ENCODE results near the gene RNF217. TPM values are rescaled to one million over a fixed set of nuclear protein-coding genes. Genes with fewer than 3 reads are reported as not detected.

RNF217 gene
- total RNA-seq, 6 experiments from 2014 or later, result 10.9 to 19.4 (median 14.7) TPM

- Mint-ChIP-seq H3K4me3 (no peak overlapping the region), H3K27me3 (ENCODE audit: insufficient read depth) (no peaks in the 10 kb centered on the region), H3K9me3 (no peaks in the 10 kb centered on the region), H3K27ac (no peak overlapping the region), H3K4me1 (ENCODE audit: low read depth) (peaks cover 24% of the 10 kb centered on the region), H3K36me3 (ENCODE audit: low read depth) (peaks cover 8% of the 10 kb centered on the region; the same call in 1 of the 2 replicates)
- no peak for DNase-seq
- no peak for TF ChIP-seq CTCF (IDR thresholded peaks at IDR 0.05)
These were observed 57.0 kb downstream of the RNF217 start for GRCh38 chr6:125019281-125019680.

GRCh38 chr6:125019918-125020317, 57.7 kb downstream of the RNF217 start:
- H3K27ac Mint-ChIP-seq, result peak overlapping the region; percentile 42; the same call in 1 of the 2 replicates
- H3K9me3 Mint-ChIP-seq, result no peaks in the 10 kb centered on the region
- no peak overlapping the region for H3K4me3 Mint-ChIP-seq
- no peak for DNase-seq
- no peaks in the 10 kb centered on the region for H3K27me3 Mint-ChIP-seq (ENCODE audit: insufficient read depth)
- H3K4me1 Mint-ChIP-seq (ENCODE audit: low read depth), result peaks cover 17% of the 10 kb centered on the region
- peaks cover 8% of the 10 kb centered on the region; the same call in 1 of the 2 replicates for H3K36me3 Mint-ChIP-seq (ENCODE audit: low read depth)
- no peak for TF ChIP-seq CTCF (IDR thresholded peaks at IDR 0.05)

DNA sequence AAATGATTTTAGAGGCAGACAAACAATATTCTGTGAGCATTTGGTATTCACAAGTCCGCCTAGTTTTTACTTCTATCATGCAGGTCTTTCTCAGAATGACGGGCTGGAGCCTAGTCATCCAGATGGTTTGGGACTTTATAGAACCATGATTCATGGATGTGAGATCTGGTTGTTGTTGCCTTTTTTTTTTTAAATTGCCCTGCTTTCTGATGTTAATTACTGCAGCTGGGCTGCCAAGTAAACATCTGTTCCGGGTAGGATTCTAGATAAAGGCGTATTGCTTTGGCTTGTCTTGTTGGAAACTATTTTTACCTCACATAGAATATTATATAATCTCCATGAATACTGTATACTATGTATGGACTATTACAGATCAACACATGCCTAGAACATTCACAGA, 58.1 kb downstream of the RNF217 start:
- DNase-seq, result no peak
- H3K4me1 Mint-ChIP-seq (ENCODE audit: low read depth), result peaks cover 17% of the 10 kb centered on the region
- H3K27me3 Mint-ChIP-seq (ENCODE audit: insufficient read depth), result no peaks in the 10 kb centered on the region
- peak overlapping the region; percentile 42; the same call in 1 of the 2 replicates for H3K27ac Mint-ChIP-seq
- H3K4me3 Mint-ChIP-seq, result no peak overlapping the region
- H3K9me3 Mint-ChIP-seq, result no peaks in the 10 kb centered on the region
- TF ChIP-seq CTCF (IDR thresholded peaks at IDR 0.05), result no peak
- H3K36me3 Mint-ChIP-seq (ENCODE audit: low read depth), result peaks cover 8% of the 10 kb centered on the region; the same call in 1 of the 2 replicates

GRCh38 chr6:125022391-125022989, 60.3 kb downstream of the RNF217 start:
- Mint-ChIP-seq H3K27ac (no peak overlapping the region), H3K4me1 (ENCODE audit: low read depth) (peaks cover 17% of the 10 kb centered on the region), H3K27me3 (ENCODE audit: insufficient read depth) (no peaks in the 10 kb centered on the region), H3K36me3 (ENCODE audit: low read depth) (peaks cover 5% of the 10 kb centered on the region; the same call in 1 of the 2 replicates), H3K4me3 (no peak overlapping the region), H3K9me3 (peaks cover 5% of the 10 kb centered on the region; the same call in 1 of the 2 replicates)
- no peak for DNase-seq
- TF ChIP-seq CTCF (IDR thresholded peaks at IDR 0.05), result no peak

GRCh38 chr6:125025164-125025854, 63.1 kb downstream of the RNF217 start:
- no peak overlapping the region for H3K27ac Mint-ChIP-seq
- DNase-seq, result no peak
- no peak for TF ChIP-seq CTCF (IDR thresholded peaks at IDR 0.05)
- no peaks in the 10 kb centered on the region for H3K27me3 Mint-ChIP-seq (ENCODE audit: insufficient read depth)
- peaks cover 5% of the 10 kb centered on the region; the same call in 1 of the 2 replicates for H3K9me3 Mint-ChIP-seq
- no peak overlapping the region for H3K4me3 Mint-ChIP-seq
- peaks cover 5% of the 10 kb centered on the region for H3K4me1 Mint-ChIP-seq (ENCODE audit: low read depth)
- peaks cover 16% of the 10 kb centered on the region; the same call in 1 of the 2 replicates for H3K36me3 Mint-ChIP-seq (ENCODE audit: low read depth)
